ELF-1 (cell line): ENCODE data around the gene DEAF1.
"Not testable (repeated sequence)": the region's sequence is repeated elsewhere in the genome, so short reads cannot be mapped to it uniquely, and the experiment has no call there.

Experiments
- DNase-seq: peaks from one replicate; pipeline ENCODE4 v3.0.0-alpha.2; 2016; ENCODE audit warnings: low read depth, low spot score

Gene DEAF1

DNA sequence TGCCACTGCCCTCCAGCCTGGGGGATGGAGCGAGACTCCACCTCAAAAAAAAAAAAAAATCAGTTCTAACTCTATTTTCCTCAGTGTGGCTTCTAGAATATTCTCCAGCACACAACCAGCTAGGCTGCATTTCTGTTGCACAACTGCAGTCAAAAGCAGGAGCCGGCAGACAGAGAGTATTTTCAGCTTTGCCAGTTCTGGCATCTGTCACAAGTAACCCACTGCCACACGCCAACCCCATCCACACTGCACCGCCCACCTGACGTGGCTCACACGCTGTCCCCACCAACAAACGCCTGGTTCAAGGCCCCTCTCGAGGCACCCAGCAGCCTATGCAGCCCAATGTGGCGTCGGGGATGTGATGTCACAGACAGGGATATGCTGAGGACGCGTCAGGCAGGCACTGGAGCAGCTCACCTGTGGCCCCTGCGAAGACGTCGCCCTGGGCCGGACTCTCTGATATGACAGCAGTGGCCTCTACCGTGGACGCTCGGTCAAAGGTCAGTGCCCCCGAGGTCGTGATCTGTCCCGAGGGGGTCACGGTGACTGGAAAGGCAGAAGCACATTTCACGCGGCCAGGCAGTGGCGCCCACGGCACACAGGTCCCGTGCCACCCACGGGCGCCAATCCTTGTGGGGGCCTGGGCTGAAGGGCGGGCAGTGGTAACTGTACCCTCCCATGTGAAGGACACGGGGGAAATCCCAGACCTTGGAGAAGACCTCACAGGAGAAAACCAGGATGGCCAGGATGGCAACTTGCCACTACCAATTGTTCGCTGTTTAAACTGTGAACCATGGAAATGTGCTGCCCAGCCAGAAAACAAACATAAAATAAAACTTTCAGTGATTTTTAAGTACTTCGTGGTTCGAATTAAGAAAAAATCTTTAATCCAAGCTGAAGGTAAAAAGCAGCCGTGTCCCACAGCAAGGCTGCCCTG lies 15.5 kb downstream of the DEAF1 start:
- DNase-seq: no peak

DNA sequence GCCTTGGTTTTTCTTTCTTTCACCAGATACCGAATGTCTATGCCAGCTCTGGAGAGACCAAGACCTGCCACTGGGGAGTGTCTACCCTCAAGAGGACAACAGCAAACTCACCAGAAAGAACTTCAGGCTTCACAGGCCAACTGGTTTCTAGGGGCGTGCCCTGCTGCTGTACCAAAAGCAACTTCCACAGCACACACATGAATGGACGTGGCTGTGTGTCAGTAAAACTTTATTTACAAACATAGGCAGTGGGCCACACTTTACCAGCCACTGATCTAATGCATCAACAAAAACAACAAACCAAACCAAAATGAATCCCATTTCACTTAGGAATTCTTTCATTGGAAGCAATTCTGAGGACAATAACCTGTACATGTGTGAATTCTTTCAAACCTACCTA lies 16.7 kb downstream of the DEAF1 start:
- no peak for DNase-seq

DNA sequence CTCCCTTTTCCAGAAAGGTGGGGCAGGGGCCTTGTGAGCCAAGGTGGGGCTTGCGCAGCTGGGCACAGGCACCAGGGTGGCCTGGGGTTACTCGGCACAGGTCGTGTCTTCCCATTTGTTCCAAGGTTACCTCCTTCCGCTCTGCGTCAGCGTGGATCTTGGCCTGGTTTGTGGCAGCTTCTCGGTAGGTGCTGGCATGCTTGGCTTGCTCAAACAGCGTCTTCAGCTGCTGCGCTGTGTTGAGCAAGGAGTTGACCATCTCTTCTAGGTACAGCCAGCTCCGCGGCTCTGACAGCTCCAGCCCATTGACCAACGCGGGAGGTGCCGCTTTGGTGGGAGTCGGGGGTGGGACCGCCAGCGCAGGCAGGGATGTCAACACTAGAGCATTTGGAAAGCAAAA lies 20.6 kb downstream of the DEAF1 start:
- DNase-seq: no peak

DNA sequence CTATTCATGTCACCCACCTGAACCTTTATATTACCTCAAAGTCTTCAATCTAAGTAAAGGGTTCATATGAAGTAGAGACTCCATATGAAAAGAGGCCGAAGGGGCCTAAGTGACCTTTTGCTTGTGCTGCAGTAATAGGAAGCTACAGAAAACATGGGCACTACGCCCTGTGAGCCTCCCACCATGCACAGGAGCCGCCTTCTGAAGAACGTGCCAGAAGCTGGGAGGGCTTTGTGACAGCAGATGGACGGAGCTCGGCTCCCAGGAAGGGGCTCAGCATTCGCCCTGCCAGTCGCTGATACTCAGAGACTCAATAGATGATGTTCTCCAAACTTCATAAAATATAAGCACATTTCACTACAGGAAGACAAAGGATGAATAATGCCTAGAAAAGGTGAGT lies 21.2 kb downstream of the DEAF1 start:
- no peak for DNase-seq

DNA sequence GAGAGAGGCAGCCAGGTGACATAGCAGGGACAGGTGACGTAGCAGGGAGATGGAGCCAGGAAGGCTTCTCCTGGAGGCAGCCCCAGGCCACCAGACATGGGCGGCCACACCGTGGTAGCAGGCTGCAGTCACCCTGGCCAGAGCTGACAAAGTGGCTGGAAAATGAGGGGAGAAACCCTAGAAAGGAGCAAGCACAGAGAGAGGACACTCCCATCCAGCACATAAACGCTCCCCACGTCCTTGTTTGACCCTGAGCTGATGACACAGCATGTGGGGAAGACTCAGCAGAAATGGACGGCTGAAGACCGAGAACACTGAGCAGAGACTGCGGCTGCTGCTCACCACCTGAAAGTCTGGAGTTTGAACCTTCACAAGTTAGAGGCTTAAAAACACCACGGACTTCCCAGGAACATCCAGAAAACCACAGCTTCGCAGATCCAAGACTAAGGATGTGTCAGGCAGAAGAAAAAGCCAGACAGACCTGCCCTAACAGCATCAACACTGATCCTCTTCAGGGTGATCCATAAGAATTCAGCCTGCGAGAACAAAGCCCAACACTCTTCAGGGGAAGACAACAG lies 29.2 kb downstream of the DEAF1 start:
- no peak for DNase-seq

DNA sequence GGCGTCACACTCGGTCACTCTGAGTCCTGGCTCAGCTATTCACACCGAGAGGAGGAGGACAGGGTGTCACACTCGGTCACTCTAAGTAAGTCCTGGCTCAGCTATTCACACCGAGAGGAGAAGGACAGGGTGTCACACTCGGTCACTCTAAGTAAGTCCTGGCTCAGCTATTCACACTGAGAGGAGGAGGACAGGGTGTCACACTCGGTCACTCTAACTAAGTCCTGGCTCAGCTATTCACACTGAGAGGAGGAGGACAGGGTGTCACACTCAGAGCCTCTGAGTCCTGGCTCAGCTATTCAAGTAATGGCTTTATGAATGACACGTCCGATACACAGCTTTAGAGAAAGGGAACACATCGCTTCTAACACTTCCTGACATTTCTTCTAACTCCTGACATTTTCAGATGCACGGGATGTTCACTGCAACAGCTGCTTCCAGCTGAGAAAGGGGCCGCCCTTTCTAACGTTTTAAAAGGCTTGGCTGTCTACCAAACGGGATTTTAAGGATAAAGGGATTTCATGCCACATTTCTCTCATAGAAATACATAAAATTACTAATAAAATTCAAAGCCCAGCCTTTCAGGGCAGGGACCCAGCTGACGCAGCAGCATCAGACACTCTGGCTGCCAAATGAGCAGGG lies 29.8 kb downstream of the DEAF1 start:
- DNase-seq: no peak

DNA sequence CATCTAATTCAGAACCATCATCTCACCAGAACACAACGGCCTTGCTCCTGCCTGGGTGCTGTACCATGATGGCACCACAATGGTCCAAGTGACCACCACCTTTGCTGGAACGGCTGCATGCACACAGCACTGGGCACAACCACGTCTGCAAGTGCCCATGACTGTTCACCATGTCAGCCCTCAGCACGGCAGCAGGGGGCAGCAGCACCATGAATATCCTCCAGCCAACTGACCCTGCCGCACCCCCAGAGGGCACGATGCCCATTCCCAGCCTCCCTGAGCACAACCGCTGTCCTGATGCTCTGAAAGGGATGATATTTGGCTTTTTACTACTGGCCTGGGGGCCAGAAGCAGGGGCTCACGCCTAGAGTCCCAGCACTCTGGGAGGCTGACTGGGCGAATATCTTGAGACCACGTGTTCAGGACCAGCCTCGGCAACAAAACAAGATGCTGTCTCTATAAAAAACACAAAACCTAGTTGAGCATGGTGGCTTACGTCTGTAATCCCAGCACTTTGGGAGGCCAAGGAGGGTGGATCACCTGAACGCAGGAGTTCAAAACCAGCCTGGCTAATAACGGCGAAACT lies 32.2 kb downstream of the DEAF1 start:
- DNase-seq: peak; percentile 81

DNA sequence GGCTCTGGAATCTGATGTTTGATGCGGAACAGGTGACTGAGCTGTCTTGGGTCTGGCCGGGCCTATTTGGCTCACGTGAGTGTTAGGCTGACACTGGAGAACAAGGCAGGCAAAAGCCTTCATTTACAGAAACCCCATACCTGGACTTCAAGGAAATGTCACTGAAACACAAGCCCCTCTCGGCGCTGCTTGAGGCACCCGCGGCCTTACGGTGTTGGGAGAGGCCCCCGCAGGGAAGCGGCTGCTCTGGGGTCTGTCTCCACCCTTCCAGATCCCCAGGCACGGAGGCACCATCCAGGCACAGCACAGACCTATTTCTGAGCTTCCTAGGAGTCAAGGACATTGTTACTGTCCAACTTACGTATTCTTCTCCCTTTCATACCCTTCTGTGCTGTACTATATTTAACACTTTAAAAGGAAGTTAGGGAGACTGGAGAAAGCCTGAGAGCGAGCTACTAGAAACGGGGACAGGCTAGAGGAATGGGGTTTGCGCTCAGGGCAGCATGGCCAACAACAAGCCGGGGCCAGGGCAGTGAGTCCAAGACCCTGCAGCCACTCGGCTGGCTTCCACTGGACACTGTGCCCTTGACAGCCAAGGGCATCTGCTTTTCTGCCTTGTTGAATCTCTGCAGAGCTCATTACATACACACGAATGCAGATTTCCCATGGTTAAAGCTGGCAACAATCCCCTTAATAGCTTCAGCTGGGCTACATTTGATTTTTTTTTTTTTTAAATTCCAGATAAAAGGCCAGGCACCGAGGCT lies 34.2 kb downstream of the DEAF1 start:
- no peak for DNase-seq

DNA sequence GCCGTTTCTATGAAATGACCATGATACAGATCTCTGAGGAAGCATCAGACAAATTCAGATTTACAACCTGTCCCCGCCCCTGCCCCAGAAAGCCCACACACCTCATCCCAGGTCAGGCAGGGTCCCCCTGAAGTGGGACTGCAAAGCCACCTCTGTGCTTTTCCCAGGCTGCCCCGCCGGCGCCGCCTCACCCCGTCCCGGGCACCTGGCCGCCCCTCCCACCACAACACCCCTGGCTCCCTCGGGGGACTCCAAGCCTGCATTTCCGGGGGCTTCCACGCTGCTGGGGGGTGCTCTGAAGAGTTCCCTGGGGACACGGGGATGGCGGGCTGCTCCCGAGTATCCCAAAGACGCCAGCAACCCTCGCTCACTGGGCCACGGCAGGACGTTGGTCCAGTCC lies 34.7 kb downstream of the DEAF1 start:
- no peak for DNase-seq

DNA sequence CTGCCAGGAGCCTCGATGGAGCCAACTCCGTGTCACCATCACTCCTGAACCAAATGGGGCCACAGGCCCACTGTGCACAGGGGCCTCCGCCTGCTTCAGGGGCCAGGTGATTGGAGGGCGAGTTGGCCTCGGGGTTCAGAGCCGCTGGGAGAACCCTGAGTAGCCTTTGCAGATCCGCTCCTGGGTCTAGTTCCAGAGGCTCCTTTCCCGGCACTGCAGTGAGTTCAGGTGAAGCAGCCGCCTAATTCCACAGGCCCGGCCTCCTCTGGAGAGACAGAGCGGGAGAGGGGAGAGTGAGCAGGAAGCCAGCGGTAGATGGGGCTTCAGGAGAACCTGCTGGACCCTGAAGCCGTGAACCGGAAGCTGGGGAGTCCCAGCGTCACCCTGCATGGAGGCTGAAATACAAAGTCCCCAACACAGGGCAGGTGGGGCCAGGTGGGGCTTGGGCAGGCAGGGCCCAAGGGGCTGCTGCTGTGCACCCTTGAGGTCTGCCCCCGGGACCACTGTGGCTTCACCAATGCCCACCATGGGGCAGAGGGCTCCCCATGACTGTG lies 35.4 kb downstream of the DEAF1 start:
- no peak for DNase-seq

DNA sequence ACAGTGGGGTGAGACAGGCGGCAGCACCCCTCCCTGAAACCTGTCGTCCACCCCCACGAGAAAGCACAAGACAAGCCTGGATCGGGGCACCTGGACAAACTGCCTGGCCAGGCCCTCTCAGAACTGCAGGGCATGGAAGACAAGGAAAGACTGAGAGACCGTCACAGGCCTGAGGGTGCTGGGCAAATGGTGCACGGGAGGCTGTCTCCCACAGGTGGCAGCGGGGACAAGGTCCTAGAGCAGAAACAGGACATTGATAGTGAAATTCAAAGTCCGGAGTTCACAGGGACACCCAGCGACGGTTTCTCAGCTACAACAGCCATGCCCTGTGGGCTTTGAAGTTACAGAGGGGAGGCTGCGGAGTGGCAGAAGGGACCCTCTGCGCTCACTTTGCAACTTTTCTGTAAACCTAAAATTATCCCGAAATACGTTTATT lies 37.3 kb downstream of the DEAF1 start:
- DNase-seq: no peak

DNA sequence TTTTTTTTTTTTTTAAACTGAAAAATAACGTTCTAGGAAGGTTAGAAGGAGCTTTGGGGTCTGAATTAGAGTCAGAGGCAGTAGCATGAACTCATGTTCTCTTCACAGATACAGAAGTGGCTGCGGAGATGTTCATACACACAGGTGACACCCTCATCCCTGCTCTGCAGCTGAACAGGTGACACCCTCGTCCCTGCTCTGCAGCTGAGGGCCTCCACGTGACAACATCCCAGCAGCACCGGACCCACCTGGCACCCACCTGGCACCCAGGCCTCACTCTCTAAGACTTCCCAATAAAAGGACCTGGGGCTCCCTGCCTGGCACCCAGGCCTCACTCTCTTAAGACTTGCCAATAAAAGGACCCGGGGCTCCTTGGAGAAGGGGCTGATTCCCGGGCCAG lies 38.2 kb downstream of the DEAF1 start:
- DNase-seq: no peak

DNA sequence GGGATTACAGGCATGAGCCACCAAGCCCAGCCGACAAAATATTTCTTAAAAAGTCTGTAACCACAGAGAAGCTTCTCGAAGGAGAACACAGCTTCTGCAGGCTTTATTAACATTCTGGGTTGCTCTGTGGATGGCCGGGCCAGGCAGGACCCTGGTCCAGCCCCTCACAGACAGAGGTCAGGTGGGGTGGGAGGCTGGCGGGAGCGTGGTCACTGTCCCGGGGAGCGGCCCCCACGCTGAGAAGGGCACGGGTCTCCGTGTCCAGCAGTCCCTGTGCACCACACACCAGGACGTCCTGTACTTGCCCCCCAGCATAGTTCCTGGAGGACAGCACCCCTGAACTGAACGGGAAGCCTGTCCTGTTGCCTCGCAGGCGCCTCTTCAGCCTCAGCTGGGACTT lies 38.6 kb downstream of the DEAF1 start:
- no peak for DNase-seq

DNA sequence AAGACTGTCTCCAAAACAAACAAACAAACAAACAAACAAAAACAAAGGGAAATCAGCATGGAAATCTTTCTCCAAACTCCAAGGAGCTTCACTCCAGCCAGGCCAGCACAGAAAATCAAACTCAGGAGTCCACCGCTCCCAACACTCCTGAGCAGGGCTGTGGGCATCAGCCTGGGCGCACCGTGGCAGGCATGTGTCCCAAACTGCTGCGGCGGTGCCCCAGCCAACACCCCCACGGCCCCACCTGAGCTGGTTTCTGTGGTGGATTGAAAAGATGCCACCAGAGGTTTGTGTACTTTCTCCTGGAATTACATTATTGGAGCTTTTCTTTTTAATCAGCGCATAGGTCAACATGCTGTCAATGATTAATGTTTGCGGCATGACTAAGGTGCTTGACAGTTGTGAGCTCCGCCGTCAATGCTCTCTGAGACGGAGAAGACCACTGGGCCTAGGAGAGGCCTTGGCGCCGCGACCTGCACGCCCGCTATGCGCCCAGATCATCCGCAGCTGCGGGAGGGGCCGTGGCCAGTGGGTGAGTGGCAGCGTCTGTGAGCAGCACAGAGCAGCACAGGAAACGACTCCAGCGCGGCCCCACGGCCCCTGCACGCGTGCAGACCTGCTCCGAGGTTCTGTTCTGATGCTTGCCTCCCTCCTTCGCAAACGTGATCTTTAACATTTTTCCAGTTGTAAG lies 39.8 kb downstream of the DEAF1 start:
- DNase-seq: no peak

DNA sequence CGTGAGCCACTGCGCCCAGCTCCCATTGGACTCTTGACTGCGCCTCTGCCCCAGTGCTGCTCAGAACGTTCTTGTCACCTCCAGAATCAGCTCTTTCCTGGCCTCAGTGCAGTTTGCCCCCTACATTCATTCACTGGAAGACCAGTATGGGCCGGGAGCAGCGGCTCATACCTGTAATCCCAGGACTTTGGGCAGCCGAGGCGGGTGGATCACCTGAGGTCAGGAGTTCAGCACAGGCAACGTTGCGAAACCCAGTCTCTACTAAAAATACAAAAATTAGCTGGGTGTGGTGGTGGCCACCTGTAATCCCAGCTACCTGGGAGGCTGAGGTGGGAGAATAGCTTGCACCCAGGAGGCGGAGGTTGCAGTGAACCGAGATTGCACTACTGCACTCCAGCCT lies 40.6 kb downstream of the DEAF1 start:
- not testable (repeated sequence) for DNase-seq

DNA sequence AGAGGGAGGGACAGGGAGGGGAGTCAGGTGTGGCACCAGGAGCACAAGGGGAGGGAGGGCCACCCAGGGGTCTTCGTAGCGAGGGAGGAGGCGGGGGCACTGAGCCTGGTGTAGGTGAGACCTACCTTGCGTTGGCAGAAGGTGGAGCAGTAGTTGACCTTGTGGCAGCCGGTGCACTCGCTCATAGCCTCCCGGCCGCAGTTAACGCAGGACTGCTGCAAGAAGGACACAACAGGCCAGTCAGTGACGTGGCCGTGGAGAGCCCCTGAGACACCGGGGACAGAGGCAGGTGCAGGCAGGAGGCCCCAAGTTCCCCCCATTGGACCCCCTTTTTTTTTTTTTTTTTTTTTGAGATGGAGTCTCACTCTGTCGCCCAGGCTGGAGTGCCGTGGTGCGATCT lies 41.2 kb downstream of the DEAF1 start:
- no peak for DNase-seq

DNA sequence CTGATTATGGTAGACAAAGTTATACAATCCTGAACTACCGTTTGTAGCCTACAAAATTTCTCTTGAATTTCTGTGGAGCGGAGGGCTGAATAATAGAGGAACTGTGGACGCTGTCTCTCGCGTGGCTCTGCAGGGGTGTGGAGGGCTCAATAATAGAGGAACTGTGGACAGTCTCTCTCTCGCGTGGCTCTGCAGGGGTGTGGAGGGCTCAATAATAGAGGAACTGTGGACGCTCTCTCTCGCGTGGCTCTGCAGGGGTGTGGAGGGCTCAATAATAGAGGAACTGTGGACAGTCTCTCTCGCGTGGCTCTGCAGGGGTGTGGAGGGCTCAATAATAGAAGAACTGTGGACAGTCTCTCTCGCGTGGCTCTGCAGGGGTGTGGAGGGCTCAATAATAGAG lies 41.9 kb downstream of the DEAF1 start:
- not testable (repeated sequence) for DNase-seq

DNA sequence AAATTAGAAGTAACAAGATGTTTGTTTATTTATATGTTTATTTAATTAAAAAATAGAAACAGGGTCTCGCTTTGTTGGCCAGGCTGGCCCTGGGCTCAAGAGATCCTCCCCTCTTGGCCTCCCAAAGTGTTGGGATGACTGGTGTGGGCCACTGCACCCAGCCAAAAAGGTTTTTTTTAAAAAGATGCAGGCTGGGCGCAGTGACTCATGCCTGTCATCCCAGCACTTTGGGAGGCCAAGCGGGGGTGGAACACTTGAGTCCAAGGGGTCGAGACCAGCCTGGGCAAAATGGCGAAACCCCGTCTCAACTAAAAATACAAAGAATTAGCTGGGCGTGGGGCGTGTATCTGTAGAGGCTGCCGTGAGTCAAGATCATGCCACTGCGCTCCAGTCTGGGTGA lies 44.5 kb downstream of the DEAF1 start:
- no peak for DNase-seq

DNA sequence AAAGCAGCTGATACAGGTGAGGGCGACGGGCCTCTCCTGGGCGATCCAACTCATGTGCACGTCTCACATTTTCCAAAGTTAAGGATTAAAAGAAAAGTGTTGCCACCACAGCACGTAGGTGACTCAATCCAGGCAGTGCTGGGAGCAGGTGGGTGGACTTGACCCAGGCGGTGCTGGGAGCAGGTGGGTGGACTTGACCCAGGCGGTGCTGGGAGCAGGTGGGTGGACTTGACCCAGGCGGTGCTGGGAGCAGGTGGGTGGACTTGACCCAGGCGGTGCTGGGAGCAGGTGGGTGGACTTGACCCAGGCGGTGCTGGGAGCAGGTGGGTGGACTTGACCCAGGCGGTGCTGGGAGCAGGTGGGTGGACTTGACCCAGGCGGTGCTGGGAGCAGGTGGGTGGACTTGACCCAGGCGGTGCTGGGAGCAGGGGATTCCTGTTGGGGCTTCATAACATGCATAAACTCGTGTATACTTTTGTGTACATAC lies 47.3 kb downstream of the DEAF1 start:
- not testable (repeated sequence) for DNase-seq

DNA sequence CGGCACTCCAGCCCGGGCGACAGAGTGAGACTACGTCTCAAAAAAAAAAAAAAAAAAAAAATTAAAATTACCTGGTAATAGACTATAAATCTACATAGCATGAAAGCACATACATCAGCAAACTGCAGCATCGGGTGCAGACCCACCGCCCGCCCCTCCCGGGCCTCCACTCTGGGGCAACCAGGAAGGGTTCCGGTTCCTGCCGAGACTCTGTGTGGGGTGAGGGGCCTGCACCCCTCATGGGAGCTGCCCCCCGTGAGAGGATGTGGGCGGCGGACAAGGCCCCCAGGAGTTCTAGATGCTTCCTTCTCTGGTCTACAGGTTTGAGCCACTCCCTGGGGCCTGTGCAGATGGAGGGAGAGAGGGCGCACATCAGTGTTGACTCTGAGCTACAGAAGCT lies 48.8 kb downstream of the DEAF1 start:
- DNase-seq: no peak

DNA sequence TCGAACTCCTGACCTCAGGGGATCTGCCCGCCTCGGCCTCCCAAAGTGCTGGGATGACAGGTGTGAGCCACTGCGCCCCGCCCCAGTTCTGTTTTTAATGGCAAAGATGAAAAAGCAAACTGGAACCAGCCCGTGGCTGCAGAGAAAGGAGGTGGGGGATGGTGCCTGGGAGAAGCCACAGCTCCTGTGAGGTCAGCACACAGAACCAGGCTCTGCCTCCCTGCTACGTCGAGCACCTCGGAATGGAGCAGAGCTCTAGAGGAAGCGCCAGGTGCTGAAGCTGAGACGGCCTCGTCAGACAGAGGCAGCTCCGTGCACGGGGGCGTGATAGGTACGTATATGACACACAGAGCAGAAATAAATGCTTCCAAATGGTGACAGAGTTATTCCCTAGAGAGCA lies 49.5 kb downstream of the DEAF1 start:
- DNase-seq: no peak
